Lower leg skin (tissue), 4 donors: Measurements from ENCODE around the gene IFRD2. TPM values are rescaled to one million over a fixed set of nuclear protein-coding genes. Genes with fewer than 3 reads are reported as not detected.

Experiments used
- DNase-seq, 2 donors: peaks; one replicate each; pipeline ENCODE4 v3.0.0-alpha.2; 2019; ENCODE audit warnings: low spot score in 2 of 2
- H3K4me3 ChIP-seq: fragments of 200-600 bp; sonication (generic); 2 replicates; pipeline ENCODE4 v1.5.1; 2017; ENCODE audit warnings: mild to moderate bottlenecking, low read depth; ENCODE audit not compliant: poor library complexity, severe bottlenecking
- POLR2A ChIP-seq, 2 donors: fragments of 450-650 bp; IDR thresholded peaks; one replicate each; pipeline ENCODE4 v1.6.1; 2016 to 2017; ENCODE audit warnings: antibody characterized with exemption in 2 of 2, mild to moderate bottlenecking in 1 of 2, moderate library complexity in 1 of 2
- WGBS, 2 donors: methylation state at CpG; one replicate each; pipeline ENCODE4 v1.1.5; 2018; 5-methylcytosine and 5-hydroxymethylcytosine counted together
- intact Hi-C: fragments of 100-400 bp; cut with DNase I; formaldehyde crosslinking; loops from one replicate; pipeline ENCODE4 v1.15.0; 2023; ENCODE audit warnings: low total_unique reads
- total RNA-seq, 4 donors: library from RNA; depleted of rRNA; stranded (reverse); fragments of >200 nt; gene quantifications; one replicate each; pipeline ENCODE4 v1.1.0, GENCODE V29; 2016
- TF ChIP-seq, protein P1 (sequence below), 3 donors: fragments of 450-650 bp; IDR thresholded peaks; one replicate each; pipeline ENCODE4 v1.5.1; 2016; ENCODE audit warnings: antibody characterized with exemption in 3 of 3, mild to moderate bottlenecking in 3 of 3, moderate library complexity in 2 of 3

Gene IFRD2
- total RNA-seq, 4 donors from 2014 or later: 32.9 to 69.0 (median 39.8) TPM

DNA sequence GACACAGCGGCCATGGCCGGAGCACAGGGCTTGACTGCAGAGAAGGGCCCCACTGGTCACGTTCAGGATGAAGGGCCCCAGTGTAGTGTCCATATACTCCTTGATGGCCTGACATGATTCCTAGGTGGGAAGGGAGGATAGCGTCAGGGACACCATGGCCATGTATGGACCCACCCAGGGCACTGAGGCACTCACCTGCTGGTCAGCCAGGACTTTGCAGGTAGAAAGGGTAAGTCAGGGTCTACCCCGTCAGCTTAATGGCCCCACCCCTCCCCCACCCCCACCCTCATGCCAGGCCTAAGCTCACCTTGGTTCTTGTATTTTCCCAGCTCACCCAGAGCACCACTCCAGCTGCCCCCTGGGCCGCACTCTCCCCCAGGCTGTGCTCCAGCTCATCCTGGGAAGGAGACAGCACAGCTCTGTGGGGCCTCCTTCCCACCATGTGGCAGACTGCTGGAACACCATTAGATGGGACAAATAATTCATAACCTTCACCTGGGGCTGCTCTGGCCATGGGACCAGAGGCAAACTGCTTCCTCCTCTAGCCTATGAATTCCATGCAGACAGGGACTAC is 8.5 kb upstream of the IFRD2 start:
- WGBS, 2 donors: 83% methylated on average over 6 of the region's 6 CpGs
- intact Hi-C loops: no loop called here
- no peak for TF ChIP-seq POLR2A (IDR thresholded peaks at IDR 0.05)
- TF ChIP-seq, protein P1, sequence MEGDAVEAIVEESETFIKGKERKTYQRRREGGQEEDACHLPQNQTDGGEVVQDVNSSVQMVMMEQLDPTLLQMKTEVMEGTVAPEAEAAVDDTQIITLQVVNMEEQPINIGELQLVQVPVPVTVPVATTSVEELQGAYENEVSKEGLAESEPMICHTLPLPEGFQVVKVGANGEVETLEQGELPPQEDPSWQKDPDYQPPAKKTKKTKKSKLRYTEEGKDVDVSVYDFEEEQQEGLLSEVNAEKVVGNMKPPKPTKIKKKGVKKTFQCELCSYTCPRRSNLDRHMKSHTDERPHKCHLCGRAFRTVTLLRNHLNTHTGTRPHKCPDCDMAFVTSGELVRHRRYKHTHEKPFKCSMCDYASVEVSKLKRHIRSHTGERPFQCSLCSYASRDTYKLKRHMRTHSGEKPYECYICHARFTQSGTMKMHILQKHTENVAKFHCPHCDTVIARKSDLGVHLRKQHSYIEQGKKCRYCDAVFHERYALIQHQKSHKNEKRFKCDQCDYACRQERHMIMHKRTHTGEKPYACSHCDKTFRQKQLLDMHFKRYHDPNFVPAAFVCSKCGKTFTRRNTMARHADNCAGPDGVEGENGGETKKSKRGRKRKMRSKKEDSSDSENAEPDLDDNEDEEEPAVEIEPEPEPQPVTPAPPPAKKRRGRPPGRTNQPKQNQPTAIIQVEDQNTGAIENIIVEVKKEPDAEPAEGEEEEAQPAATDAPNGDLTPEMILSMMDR (IDR thresholded peaks at IDR 0.05): no peak
- no peak overlapping the region for H3K4me3 ChIP-seq
- no peak for DNase-seq

DNA sequence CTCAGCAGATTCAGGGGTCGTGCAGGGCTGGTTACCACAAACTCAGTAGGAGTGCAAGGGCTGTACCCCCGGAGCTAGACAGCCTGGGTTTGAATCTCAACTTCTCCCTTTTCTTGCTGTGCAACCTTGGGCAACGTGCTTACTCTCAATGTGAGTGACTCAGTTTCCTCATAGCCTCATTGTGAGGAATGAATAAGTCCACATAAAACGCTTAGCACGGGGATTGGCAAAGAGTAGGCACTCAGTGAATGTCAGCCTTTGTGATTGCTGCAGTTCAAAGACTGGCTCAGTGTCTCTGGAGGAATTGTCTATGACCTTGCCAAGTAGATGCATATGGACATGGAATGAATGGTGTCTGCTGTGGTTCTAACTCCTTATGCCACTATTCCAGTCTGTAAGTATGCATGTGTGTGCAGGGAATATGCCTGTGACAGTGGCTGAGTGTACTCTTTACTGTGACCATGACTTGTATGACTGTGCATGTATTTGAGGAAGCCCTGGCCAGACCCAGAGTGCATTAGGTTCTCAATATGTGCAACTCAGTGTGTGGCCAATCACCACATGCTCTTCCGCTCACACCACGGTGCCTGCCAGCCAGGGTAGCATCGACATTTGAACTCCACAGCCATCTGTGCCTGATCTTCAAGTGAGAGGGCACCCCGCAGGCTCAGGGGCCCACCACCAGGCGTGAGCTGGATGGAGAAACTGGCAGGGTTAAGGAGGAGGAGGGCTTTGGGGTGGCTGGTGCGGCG is 7.9 kb upstream of the IFRD2 start:
- peak in 1 of 2 donors; percentile 66 for DNase-seq
- intact Hi-C loops: no loop called here
- TF ChIP-seq, protein P1 (IDR thresholded peaks at IDR 0.05): no peak
- no peak for TF ChIP-seq POLR2A (IDR thresholded peaks at IDR 0.05)
- WGBS, 2 donors: 40 to 51% methylated on average over 12 of the region's 12 CpGs
- H3K4me3 ChIP-seq: no peak overlapping the region

DNA sequence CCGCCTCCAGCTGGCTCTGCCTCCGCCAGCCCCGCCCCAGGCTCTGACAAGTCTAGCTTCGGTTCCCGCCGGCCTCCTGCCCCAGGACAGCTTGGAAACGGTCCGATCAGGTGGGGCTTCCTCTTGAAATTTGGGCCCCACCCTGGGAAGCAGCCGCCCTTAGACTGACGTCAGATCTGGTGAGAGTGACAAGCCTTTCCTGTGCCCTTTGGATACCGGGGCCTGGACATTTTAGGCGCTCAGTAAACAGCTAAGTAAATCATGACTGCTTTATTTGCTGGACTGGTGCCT is 7.4 kb upstream of the IFRD2 start:
- WGBS, 2 donors: 2% methylated on average over 10 to 12 of the region's 12 CpGs
- no peak for DNase-seq
- H3K4me3 ChIP-seq: no peak overlapping the region
- TF ChIP-seq, protein P1 (IDR thresholded peaks at IDR 0.05): no peak
- no peak for TF ChIP-seq POLR2A (IDR thresholded peaks at IDR 0.05)
- intact Hi-C loops: no loop called here

DNA sequence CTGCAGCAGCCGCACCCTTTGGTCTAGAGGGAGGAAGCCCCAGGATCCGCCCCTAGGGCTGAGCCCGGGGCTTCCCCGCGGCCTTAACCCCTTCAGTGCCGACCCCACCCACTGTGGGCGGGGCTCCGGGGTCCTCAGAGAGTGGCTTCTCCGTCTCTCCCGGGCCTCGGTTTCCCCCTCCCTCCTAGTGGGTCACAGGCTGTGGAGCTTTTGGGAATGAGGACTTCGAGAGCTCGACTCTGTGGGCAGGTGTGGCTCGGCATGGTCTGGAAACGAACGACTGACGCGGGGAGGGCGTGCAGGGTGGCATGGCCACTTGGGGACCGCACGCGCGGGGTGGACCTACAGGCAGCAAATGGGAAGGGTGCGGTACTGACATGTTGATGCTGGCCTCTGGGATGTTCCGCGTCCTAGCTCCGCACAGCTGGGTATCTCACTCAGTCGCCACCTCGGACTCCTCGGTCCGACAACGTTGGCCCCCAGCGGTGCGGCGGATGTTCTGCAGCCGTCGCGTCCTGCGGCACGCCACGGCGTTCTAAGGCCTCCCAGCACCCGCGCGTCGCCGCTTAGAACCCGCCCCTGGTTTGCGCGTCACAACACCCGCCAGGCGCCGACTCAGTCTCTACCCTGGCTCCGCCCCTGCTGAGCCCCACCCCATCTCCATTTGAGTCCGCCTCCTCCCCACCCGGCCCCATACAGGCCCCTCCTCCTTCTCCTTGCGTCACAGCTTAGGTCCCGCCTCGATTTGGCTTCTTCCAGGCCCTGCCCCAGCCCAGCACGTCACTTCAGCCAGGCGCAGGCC is 6.8 kb upstream of the IFRD2 start, which contains the start of the genes HYAL3 and NAA80:
Gene HYAL3, minus strand, starts transcription at position 570 of the 802 bp plus-strand sequence. CDS start 3,803 bp downstream, outside the sequence.
Gene NAA80, minus strand, starts transcription at position 570 of the 802 bp plus-strand sequence. CDS start 1,942 bp downstream, outside the sequence.
- no peak for TF ChIP-seq POLR2A (IDR thresholded peaks at IDR 0.05)
- TF ChIP-seq, protein P1 (IDR thresholded peaks at IDR 0.05): peak in 1 of 3 donors; percentile 63
- 0 to 1% methylated on average over 37 to 54 of the region's 61 CpGs for WGBS, 2 donors
- peak within 1 kb of the TSS; percentile 55 for H3K4me3 ChIP-seq
- intact Hi-C loops: no loop called here
- DNase-seq: peak; percentile 100

DNA sequence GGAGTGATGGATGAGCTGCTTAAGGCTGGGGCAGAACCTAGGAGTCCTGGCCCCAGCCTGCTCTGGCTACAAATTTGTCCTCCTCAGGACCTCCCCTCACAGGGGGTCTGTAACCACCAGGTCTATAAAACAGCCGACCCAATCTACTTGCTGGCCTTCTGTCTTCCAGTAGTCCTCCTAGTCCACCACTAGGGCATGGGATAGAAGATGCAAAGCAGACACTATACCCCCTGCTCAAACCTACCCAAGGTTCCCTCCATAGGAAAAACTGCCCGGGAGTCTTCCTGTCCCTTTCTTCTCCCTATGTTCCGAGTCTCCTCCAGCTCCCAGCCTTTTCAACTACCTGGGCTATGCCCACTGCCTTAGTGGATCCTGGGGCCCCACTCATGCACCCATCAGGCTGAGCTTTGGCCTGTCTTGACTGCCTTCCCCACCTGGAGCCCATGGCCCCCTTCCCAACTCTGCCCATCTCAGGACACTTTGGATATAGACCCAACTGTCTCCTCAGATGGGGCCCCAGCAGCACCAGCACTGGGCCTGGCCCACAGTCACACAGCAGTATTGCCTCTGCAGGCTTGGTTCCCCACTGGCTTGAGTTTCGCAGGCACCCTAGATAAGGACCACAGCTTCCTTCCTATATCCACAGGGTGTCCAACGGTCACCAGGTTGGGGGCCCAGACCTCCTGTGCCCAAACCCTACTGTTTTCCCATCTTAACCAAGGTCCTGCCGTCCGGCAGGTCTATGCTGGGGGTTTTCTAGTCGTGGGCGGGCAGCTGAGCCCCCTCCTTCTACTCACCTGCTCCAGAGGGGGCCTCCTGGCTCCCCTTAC is 5.9 kb upstream of the IFRD2 start:
- WGBS, 2 donors: 44 to 63% methylated on average over 9 of the region's 9 CpGs
- TF ChIP-seq POLR2A (IDR thresholded peaks at IDR 0.05): no peak
- TF ChIP-seq, protein P1 (IDR thresholded peaks at IDR 0.05): no peak
- DNase-seq: no peak
- intact Hi-C loops: no loop called here
- no peak overlapping the region for H3K4me3 ChIP-seq
